Thyroid gland (tissue), 4 donors: Measurements from ENCODE around the gene SYNDIG1L. TPM values are rescaled to one million over a fixed set of nuclear protein-coding genes. Genes with fewer than 3 reads are reported as not detected.

Experiments
- DNase-seq, 2 donors: peaks; one replicate each; pipeline ENCODE4 v3.0.0-alpha.2; 2019
- H3K27ac ChIP-seq, 3 donors: fragments of 200-600 bp; sonication (generic); 1 replicate in 2 of 3; 2 replicates in 1 of 3; pipeline ENCODE4 v1.5.1; 2016 to 2019; ENCODE audit warnings: mild to moderate bottlenecking in 1 of 3, moderate library complexity in 1 of 3
- H3K27me3 ChIP-seq: fragments of 200-600 bp; sonication (generic); one replicate; pipeline ENCODE4 v1.5.1; 2019
- H3K36me3 ChIP-seq, 2 donors: fragments of 200-600 bp; sonication (generic); one replicate each; pipeline ENCODE4 v1.5.1; 2016 to 2019
- H3K4me1 ChIP-seq, 2 donors: fragments of 200-600 bp; sonication (generic); one replicate each; pipeline ENCODE4 v1.5.1; 2017 to 2019
- H3K4me3 ChIP-seq, 3 donors: fragments of 200-600 bp; sonication (generic); replicated peaks in 1 of 3; 1 replicate in 2 of 3; 2 replicates in 1 of 3; pipeline ENCODE4 v1.5.1; 2016; ENCODE audit warnings: mild to moderate bottlenecking in 1 of 3
- H3K9me3 ChIP-seq: fragments of 200-600 bp; sonication (generic); one replicate; pipeline ENCODE4 v1.5.1; 2017
- POLR2A ChIP-seq, 2 donors: fragments of 450-650 bp; IDR thresholded peaks; one replicate each; pipeline ENCODE4 v1.6.1; 2017; ENCODE audit warnings: antibody characterized with exemption in 2 of 2, mild to moderate bottlenecking in 2 of 2, moderate library complexity in 1 of 2
- WGBS, 2 donors: methylation state at CpG; one replicate each; pipeline ENCODE4 v1.1.5; 2017; 5-methylcytosine and 5-hydroxymethylcytosine counted together
- intact Hi-C: fragments of 100-400 bp; cut with DNase I; formaldehyde crosslinking; loops from one replicate; pipeline ENCODE4 v1.15.1; 2023
- total RNA-seq, 4 donors: library from RNA; depleted of rRNA; stranded (reverse); fragments of >200 nt; gene quantifications; one replicate each; pipeline ENCODE4 v1.2.3, GENCODE V29; 2016
- TF ChIP-seq, protein P1 (sequence below), 6 experiments: fragments of 200-600 bp in 3 of 6; fragments of 450-650 bp in 3 of 6; sonication (generic) in 3 of 6; IDR thresholded peaks; one replicate each; pipeline ENCODE4 v1.5.1; 2016 to 2019; ENCODE audit warnings: antibody characterized with exemption in 6 of 6, mild to moderate bottlenecking in 2 of 6, inconsistent platforms in 1 of 6, moderate library complexity in 1 of 6

The SYNDIG1L gene
- total RNA-seq, 4 donors from 2014 or later = 0.13 to 0.54 TPM; not detected in 2

DNA sequence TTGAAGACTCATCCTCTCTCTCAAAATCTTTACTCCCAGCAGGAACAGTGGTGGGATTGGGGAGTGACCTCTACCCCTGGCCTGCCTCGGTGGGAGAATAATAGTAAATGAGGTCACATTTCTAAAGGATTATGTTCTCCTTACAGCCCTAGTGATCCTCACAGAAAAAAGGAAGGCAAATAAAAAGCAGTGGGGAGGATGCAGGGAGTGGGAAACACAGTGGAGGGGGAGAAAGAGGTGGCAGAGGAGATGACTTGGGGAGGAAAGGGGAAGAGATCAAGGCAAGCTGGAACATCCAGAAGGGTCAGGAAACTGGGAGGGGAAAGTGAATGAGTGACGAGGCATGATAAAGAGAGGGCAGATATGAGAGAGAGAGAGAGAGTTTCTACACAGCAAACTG lies 8.3 kb upstream of the SYNDIG1L start:
- Histone ChIP-seq H3K27ac (no peak overlapping the region), H3K9me3 (no peaks in the 10 kb centered on the region), H3K4me1 (no peaks in the 10 kb centered on the region), H3K36me3 (no peaks in the 10 kb centered on the region), H3K4me3 (no peak overlapping the region), H3K27me3 (no peaks in the 10 kb centered on the region)
- DNase-seq = no peak
- TF ChIP-seq, protein P1, sequence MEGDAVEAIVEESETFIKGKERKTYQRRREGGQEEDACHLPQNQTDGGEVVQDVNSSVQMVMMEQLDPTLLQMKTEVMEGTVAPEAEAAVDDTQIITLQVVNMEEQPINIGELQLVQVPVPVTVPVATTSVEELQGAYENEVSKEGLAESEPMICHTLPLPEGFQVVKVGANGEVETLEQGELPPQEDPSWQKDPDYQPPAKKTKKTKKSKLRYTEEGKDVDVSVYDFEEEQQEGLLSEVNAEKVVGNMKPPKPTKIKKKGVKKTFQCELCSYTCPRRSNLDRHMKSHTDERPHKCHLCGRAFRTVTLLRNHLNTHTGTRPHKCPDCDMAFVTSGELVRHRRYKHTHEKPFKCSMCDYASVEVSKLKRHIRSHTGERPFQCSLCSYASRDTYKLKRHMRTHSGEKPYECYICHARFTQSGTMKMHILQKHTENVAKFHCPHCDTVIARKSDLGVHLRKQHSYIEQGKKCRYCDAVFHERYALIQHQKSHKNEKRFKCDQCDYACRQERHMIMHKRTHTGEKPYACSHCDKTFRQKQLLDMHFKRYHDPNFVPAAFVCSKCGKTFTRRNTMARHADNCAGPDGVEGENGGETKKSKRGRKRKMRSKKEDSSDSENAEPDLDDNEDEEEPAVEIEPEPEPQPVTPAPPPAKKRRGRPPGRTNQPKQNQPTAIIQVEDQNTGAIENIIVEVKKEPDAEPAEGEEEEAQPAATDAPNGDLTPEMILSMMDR (IDR thresholded peaks at IDR 0.05) = no peak
- TF ChIP-seq POLR2A (IDR thresholded peaks at IDR 0.05) = no peak
- 32 to 35% methylated on average over 2 of the region's 2 CpGs for WGBS, 2 donors
- intact Hi-C loops = no loop called here

DNA sequence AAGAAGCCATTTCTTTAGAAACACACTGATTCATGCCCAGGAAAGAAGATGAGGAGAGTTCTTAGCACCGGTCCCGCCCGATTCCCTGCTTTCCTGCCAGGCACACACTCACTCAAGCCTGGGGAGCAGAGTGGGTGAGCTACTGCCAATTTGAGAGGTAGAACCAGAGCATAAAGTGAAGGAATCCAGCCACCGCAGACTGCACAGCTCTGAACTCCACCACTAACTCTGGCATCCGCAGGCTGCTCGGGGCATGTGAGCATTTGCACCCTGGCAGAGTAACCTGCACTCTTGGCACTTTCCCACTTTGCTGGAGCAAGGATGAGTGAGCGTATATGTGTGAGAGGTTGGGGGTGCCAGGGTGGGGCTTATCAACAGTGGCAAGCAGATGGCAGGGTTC lies 4.0 kb upstream of the SYNDIG1L start:
- Histone ChIP-seq H3K27me3 (peaks cover 4% of the 10 kb centered on the region), H3K4me3 (no peak overlapping the region), H3K9me3 (no peaks in the 10 kb centered on the region), H3K4me1 (peaks cover 0 to 7% of the 10 kb centered on the region in 2 donors), H3K36me3 (no peaks in the 10 kb centered on the region), H3K27ac (no peak overlapping the region)
- DNase-seq = no peak
- TF ChIP-seq, protein P1 (IDR thresholded peaks at IDR 0.05) = no peak
- no peak for TF ChIP-seq POLR2A (IDR thresholded peaks at IDR 0.05)
- intact Hi-C loops = no loop called here
- 89 to 93% methylated on average over 7 of the region's 7 CpGs for WGBS, 2 donors

DNA sequence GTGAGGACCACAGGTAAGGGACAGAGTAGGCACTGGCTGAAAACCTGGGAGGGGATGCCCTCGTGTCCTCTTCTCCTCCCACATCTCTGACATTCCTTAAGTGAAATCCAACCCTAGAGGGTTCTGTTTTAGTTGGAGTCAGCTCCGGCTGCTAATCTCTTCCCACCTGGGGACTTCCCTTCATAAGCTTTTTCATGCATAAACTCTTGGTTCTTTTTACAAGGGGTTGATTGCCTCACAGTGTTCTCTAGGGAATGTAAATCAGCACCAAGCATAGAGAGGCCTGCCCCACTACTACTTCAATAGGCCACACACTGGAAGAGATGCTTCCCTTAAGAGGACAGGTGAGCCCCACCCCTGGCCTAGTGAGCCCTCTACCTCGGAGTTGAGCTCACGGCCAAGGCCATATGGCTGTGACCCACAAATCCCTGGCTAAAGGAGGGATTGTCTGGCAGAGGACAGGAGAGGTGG lies 3.2 kb upstream of the SYNDIG1L start:
- no peaks in the 10 kb centered on the region for H3K9me3 ChIP-seq
- WGBS, 2 donors = 38 to 39% methylated on average over 4 of the region's 4 CpGs

DNA sequence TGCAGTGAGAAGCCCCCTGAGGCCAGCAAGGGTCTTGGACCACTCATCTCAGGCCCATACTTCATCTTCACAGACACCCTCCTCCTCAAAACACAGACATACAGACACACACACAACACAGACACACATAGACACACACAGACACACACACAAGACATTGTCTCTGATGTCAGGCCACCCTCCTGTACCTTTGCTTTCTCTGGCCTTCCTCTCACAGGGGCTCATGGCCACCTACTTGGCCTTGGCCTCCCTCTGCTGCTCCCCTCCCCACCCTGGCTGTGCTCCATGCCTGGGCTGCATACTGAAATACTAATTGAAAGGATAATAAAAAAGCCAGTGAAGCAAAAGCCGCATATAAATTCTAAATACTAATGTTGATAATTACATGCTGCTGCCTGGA lies 1.6 kb upstream of the SYNDIG1L start:
- no peak overlapping the region for H3K4me3 ChIP-seq
- intact Hi-C loops = no loop called here
- no peak for DNase-seq
- no peak overlapping the region for H3K27ac ChIP-seq
- WGBS, 2 donors = 88 to 96% methylated on average over 1 of the region's 1 CpG
- peaks cover 0 to 7% of the 10 kb centered on the region in 2 donors for H3K4me1 ChIP-seq
- H3K36me3 ChIP-seq = no peaks in the 10 kb centered on the region
- peaks cover 4% of the 10 kb centered on the region for H3K27me3 ChIP-seq
- no peaks in the 10 kb centered on the region for H3K9me3 ChIP-seq
- TF ChIP-seq, protein P1 (IDR thresholded peaks at IDR 0.05) = no peak
- no peak for TF ChIP-seq POLR2A (IDR thresholded peaks at IDR 0.05)

More for the DNA sequence above, 3.2 kb upstream of the SYNDIG1L start:
- no peak overlapping the region for H3K27ac ChIP-seq
- H3K4me3 ChIP-seq = no peak overlapping the region
- peaks cover 0 to 7% of the 10 kb centered on the region in 2 donors for H3K4me1 ChIP-seq
- no peaks in the 10 kb centered on the region for H3K36me3 ChIP-seq
- TF ChIP-seq, protein P1 (IDR thresholded peaks at IDR 0.05) = no peak
- no peak for TF ChIP-seq POLR2A (IDR thresholded peaks at IDR 0.05)
- H3K27me3 ChIP-seq = peaks cover 4% of the 10 kb centered on the region
- intact Hi-C loops = no loop called here
- DNase-seq = no peak

DNA sequence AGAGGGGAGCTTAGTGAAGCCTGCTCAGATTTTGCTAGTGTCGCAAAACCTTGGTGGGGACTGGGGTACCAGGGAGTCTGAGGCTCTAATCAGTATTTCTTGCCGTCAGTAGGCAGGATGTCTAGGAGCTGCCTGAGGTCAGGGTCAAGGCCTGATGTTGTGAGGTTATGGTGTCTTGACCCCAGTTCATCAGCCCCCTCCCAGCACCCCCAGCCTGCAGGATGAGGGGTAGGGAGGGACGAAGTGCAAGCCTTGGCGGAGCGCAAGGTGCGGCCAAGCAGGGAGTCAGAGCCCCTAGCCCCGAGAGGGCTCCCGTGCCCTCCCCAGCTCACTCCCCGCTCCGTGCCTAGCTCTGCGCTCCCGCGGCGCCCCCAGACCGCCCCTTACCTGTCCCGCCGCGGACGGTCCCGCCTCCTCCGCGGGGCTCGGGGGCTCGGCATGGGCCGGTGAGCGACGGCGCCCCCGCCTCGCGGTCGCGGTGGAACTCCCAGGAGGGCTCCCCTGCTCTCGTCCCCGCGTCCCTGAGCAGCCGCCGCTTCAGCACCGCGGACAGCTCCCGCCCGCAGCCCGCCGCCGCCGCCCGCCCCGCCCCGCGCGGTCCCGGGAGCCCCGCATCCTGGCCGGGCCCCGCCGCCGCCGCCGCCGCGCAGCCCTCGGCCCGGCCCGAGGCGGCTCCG lies 347 bp downstream of the SYNDIG1L start:
- WGBS, 2 donors = 21 to 29% methylated on average over 4 to 5 of the region's 66 CpGs
- no peak overlapping the region for H3K4me3 ChIP-seq
- no peak overlapping the region for H3K27ac ChIP-seq
- intact Hi-C loops = no loop called here
- no peaks in the 10 kb centered on the region for H3K9me3 ChIP-seq
- no peak for TF ChIP-seq POLR2A (IDR thresholded peaks at IDR 0.05)
- TF ChIP-seq, protein P1 (IDR thresholded peaks at IDR 0.05) = no peak
- peak; percentile 34 to 39 for DNase-seq
- H3K27me3 ChIP-seq = peaks cover 4% of the 10 kb centered on the region
- H3K36me3 ChIP-seq = no peaks in the 10 kb centered on the region
- H3K4me1 ChIP-seq = peaks cover 0 to 7% of the 10 kb centered on the region in 2 donors
